ENCODE results near the gene ADPRS.

GRCh38 chr1:36076979-36077573 is 11.6 kb upstream of the ADPRS start:
- TF ChIP-seq ZNF747 (tag by site-specific recombination; IDR thresholded peaks at IDR 0.05), result no peak
- no peak for TF ChIP-seq ZNF24 (tag by site-specific recombination; IDR thresholded peaks at IDR 0.05)
- no peak for TF ChIP-seq ZNF121 (tag by site-specific recombination; IDR thresholded peaks at IDR 0.05)
- TF ChIP-seq CTCF (tag by site-specific recombination; IDR thresholded peaks at IDR 0.05), result no peak
- no peak for TF ChIP-seq ZBTB21 (tag by site-specific recombination; IDR thresholded peaks at IDR 0.05)
- no peak for TF ChIP-seq ZBTB11 (tag by site-specific recombination; conservative IDR thresholded peaks at IDR 0.05; ENCODE audit: low read depth)
- TF ChIP-seq ZNF561 (tag by site-specific recombination; IDR thresholded peaks at IDR 0.05; ENCODE audit: borderline replicate concordance), result no peak
- no peak for TF ChIP-seq KLF16 (tag by site-specific recombination; IDR thresholded peaks at IDR 0.05)

All from HEK293 (cell line).